Transverse colon (tissue), 4 donors: Measurements from ENCODE around the gene FZD2. TPM values are rescaled to one million over a fixed set of nuclear protein-coding genes. Genes with fewer than 3 reads are reported as not detected.

Experiments used
- DNase-seq: peaks from one replicate; pipeline ENCODE4 v3.0.0-alpha.2; 2019
- H3K27ac ChIP-seq, 4 donors: fragments of 200-600 bp; sonication (generic); 2 replicates each; pipeline ENCODE4 v1.5.1; 2016 to 2018; ENCODE audit warnings: inconsistent platforms in 4 of 4
- H3K27me3 ChIP-seq: fragments of 200-600 bp; sonication (generic); 2 replicates; pipeline ENCODE4 v1.5.1; 2017; ENCODE audit warnings: inconsistent platforms
- H3K36me3 ChIP-seq, 4 donors: fragments of 200-600 bp; sonication (generic); 2 replicates each; pipeline ENCODE4 v1.5.1; 2017 to 2019; ENCODE audit warnings: inconsistent platforms in 4 of 4
- H3K4me1 ChIP-seq, 4 donors: fragments of 200-600 bp; sonication (generic); 2 replicates each; pipeline ENCODE4 v1.5.1; 2017 to 2020; ENCODE audit warnings: inconsistent platforms in 4 of 4
- H3K4me3 ChIP-seq, 4 donors: fragments of 200-600 bp; sonication (generic); 1 replicate in 1 of 4; 2 replicates in 3 of 4; pipeline versions ENCODE4 v1.5.1 to v1.6.1; 2017 to 2019; ENCODE audit warnings: inconsistent platforms in 4 of 4
- H3K9me3 ChIP-seq, 2 donors: fragments of 200-600 bp; sonication (generic); 2 replicates each; pipeline ENCODE4 v1.5.1; 2017 to 2019; ENCODE audit warnings: inconsistent platforms in 2 of 2
- CTCF ChIP-seq, 5 experiments: fragments of 200-600 bp in 3 of 5; fragments of 450-650 bp in 2 of 5; sonication (generic) in 3 of 5; IDR thresholded peaks; 1 replicate in 2 of 5; 2 replicates in 3 of 5; pipeline ENCODE4 v1.5.1; 2016 to 2017; ENCODE audit warnings: antibody characterized with exemption in 5 of 5, inconsistent platforms in 3 of 5, mild to moderate bottlenecking in 2 of 5, moderate library complexity in 1 of 5
- EP300 ChIP-seq: sonication (generic); formaldehyde crosslinking; IDR thresholded peaks from one replicate; pipeline ENCODE4 v1.6.1; 2017; ENCODE audit warnings: antibody characterized with exemption, low read depth
- POLR2A ChIP-seq: fragments of 450-650 bp; IDR thresholded peaks from one replicate; pipeline ENCODE4 v1.6.1; 2016; ENCODE audit warnings: antibody characterized with exemption, mild to moderate bottlenecking, moderate library complexity
- POLR2AphosphoS5 ChIP-seq, 3 donors: sonication (generic); formaldehyde crosslinking; IDR thresholded peaks; one replicate each; pipeline ENCODE4 v1.6.1; 2016; ENCODE audit warnings: antibody characterized with exemption in 3 of 3
- WGBS, 2 donors: methylation state at CpG; one replicate each; pipeline ENCODE4 v1.1.5; 2018; ENCODE audit warnings: low coverage in 1 of 2; 5-methylcytosine and 5-hydroxymethylcytosine counted together
- in situ Hi-C, 4 donors: fragments of 200-750 bp; cut with MboI; loops; one replicate each; pipeline versions ENCODE4 v1.15.0 to v1.15.1; 2017; ENCODE audit warnings: low sequenced_read_pairs in 3 of 4, low pct_ligation_motif_present in 1 of 4, low pct_unique_long_range_greater_than_20kb in 1 of 4
- intact Hi-C: fragments of 100-400 bp; cut with DNase I; formaldehyde crosslinking; loops from one replicate; pipeline ENCODE4 v1.15.1; 2023; ENCODE audit warnings: low total_unique reads
- total RNA-seq, 4 donors: library from RNA; depleted of rRNA; stranded (reverse); fragments of >200 nt; gene quantifications; one replicate each; pipeline ENCODE4 v1.1.0, GENCODE V29; 2016

FZD2 gene
- total RNA-seq, 4 donors from 2014 or later: 0.41 to 1.3 TPM; not detected in 2

GRCh38 chr17:44591206-44591605 lies 33.9 kb downstream of the FZD2 start:
- WGBS, 2 donors: 67 to 70% methylated on average over 2 to 4 of the region's 4 CpGs
- H3K27ac ChIP-seq: no peak overlapping the region
- no peak for TF ChIP-seq POLR2A
- no peak for TF ChIP-seq POLR2AphosphoS5 (IDR thresholded peaks at IDR 0.05)
- TF ChIP-seq CTCF (IDR thresholded peaks at IDR 0.05): no peak
- no peak for TF ChIP-seq EP300
- DNase-seq: no peak
- no peaks in the 10 kb centered on the region for H3K27me3 ChIP-seq
- no peaks in the 10 kb centered on the region for H3K9me3 ChIP-seq
- intact Hi-C loops (no loop called here), in situ Hi-C loops (no loop called here)
- H3K4me3 ChIP-seq: no peak overlapping the region
- H3K4me1 ChIP-seq: no peaks in the 10 kb centered on the region
- H3K36me3 ChIP-seq: no peaks in the 10 kb centered on the region

GRCh38 chr17:44593156-44593555 lies 35.9 kb downstream of the FZD2 start:
- in situ Hi-C loops (no loop called here), intact Hi-C loops (no loop called here)
- Histone ChIP-seq H3K27ac (no peak overlapping the region), H3K4me1 (no peaks in the 10 kb centered on the region), H3K4me3 (no peak overlapping the region), H3K36me3 (no peaks in the 10 kb centered on the region), H3K9me3 (no peaks in the 10 kb centered on the region), H3K27me3 (no peaks in the 10 kb centered on the region)
- DNase-seq: no peak
- TF ChIP-seq CTCF (IDR thresholded peaks at IDR 0.05) (no peak), POLR2A (no peak), POLR2AphosphoS5 (IDR thresholded peaks at IDR 0.05) (no peak), EP300 (no peak)
- WGBS, 2 donors: 43% methylated on average over 4 of the region's 6 CpGs; no CpG with 5 or more reads in 1 of the 2 donors

- Histone ChIP-seq H3K9me3 (no peaks in the 10 kb centered on the region), H3K4me3 (no peak overlapping the region), H3K36me3 (no peaks in the 10 kb centered on the region), H3K4me1 (peaks cover 0 to 7% (median 0%) of the 10 kb centered on the region in 4 donors), H3K27ac (no peak overlapping the region), H3K27me3 (no peaks in the 10 kb centered on the region)
- 63 to 65% methylated on average over 4 to 10 of the region's 10 CpGs for WGBS, 2 donors
- intact Hi-C loops: no loop called here
- in situ Hi-C loops: no loop called here
- TF ChIP-seq POLR2AphosphoS5 (IDR thresholded peaks at IDR 0.05): no peak
- no peak for DNase-seq
Observed at GRCh38 chr17:44595216-44595775, 38.0 kb downstream of the FZD2 start.

- H3K27me3 ChIP-seq: peaks cover 4% of the 10 kb centered on the region
- H3K9me3 ChIP-seq: no peaks in the 10 kb centered on the region
- no peak for DNase-seq
- intact Hi-C loops: no loop called here
- no peak overlapping the region for H3K27ac ChIP-seq
- H3K4me1 ChIP-seq: peaks cover 0 to 7% (median 0%) of the 10 kb centered on the region in 4 donors
- in situ Hi-C loops: no loop called here
- no peak overlapping the region for H3K4me3 ChIP-seq
- H3K36me3 ChIP-seq: no peaks in the 10 kb centered on the region
- 94% methylated on average over 5 of the region's 5 CpGs; no CpG with 5 or more reads in 1 of the 2 donors for WGBS, 2 donors
- TF ChIP-seq POLR2A: no peak
Observed at GRCh38 chr17:44598329-44598728, 41.0 kb downstream of the FZD2 start.

GRCh38 chr17:44598932-44599297 lies 41.6 kb downstream of the FZD2 start:
- Histone ChIP-seq H3K27me3 (peaks cover 4% of the 10 kb centered on the region), H3K36me3 (no peaks in the 10 kb centered on the region), H3K9me3 (no peaks in the 10 kb centered on the region), H3K4me1 (peaks cover 0 to 7% (median 0%) of the 10 kb centered on the region in 4 donors), H3K4me3 (no peak overlapping the region), H3K27ac (no peak overlapping the region)
- no peak for TF ChIP-seq CTCF (IDR thresholded peaks at IDR 0.05)
- TF ChIP-seq EP300: no peak
- no peak for TF ChIP-seq POLR2A
- TF ChIP-seq POLR2AphosphoS5 (IDR thresholded peaks at IDR 0.05): no peak
- 88 to 93% methylated on average over 2 of the region's 2 CpGs for WGBS, 2 donors
- no peak for DNase-seq
- intact Hi-C loops: no loop called here
- in situ Hi-C loops: no loop called here
